ENCODE measurements around the gene LUM. TPM values are rescaled to one million over a fixed set of nuclear protein-coding genes. Genes with fewer than 3 reads are reported as not detected.

Gene LUM
- total RNA-seq, 1 donor from 2014 or later: 76.4 TPM

GRCh38 chr12:91140026-91140931 lies 29.0 kb upstream of the LUM start:
- no peak overlapping the region for H2AFZ ChIP-seq (ENCODE audit: low read depth, low read length)

GRCh38 chr12:91139286-91139685 lies 28.0 kb upstream of the LUM start:
- H3K4me2 ChIP-seq (ENCODE audit: low read length): no peak overlapping the region

More at GRCh38 chr12:91140026-91140931, 29.0 kb upstream of the LUM start:
- TF ChIP-seq CTCF (IDR thresholded peaks at IDR 0.05; ENCODE audit: insufficient read depth, low read depth, low read length) (no peak), EZH2 (IDR thresholded peaks at IDR 0.05; ENCODE audit: insufficient read depth, low read length) (no peak)
- peak overlapping the region; percentile 44 for H3K27ac ChIP-seq (ENCODE audit: low read depth, low read length)
- H3K9me3 ChIP-seq (ENCODE audit: insufficient read depth, low read depth, low read length): no peaks in the 10 kb centered on the region
- no peaks in the 10 kb centered on the region for H4K20me1 ChIP-seq (ENCODE audit: insufficient read depth, low read length)
- no peak overlapping the region for H3K4me3 ChIP-seq (ENCODE audit: insufficient read depth, low read depth, low read length)
- H3K27me3 ChIP-seq (ENCODE audit: insufficient read depth, low read length): no peaks in the 10 kb centered on the region
- peak; percentile 86 for FAIRE-seq
- peak; percentile 85 for DNase-seq (ENCODE audit: low read depth)
- no peaks in the 10 kb centered on the region for H3K36me3 ChIP-seq (ENCODE audit: insufficient read depth, low read length)
- Mint-ChIP-seq H3K27me3 (ENCODE audit: low read depth, unreplicated experiment) (no peaks in the 10 kb centered on the region), H3K36me3 (ENCODE audit: low read depth, unreplicated experiment) (no peaks in the 10 kb centered on the region), H3K27ac (ENCODE audit: unreplicated experiment) (peak overlapping the region; percentile 27), H3K9me3 (ENCODE audit: unreplicated experiment) (no peaks in the 10 kb centered on the region), H3K4me3 (ENCODE audit: unreplicated experiment) (no peak overlapping the region), H3K4me1 (ENCODE audit: low read depth, unreplicated experiment) (peaks cover 41% of the 10 kb centered on the region)
- H3K9ac ChIP-seq (ENCODE audit: low read length): no peak overlapping the region
- no peaks in the 10 kb centered on the region for H3K79me2 ChIP-seq (ENCODE audit: insufficient read depth, low read length)
- H3K4me2 ChIP-seq (ENCODE audit: low read length): peak overlapping the region; percentile 25
- peaks cover 18% of the 10 kb centered on the region for H3K4me1 ChIP-seq (ENCODE audit: insufficient read depth, low read length)

More at GRCh38 chr12:91139286-91139685, 28.0 kb upstream of the LUM start:
- H3K27ac Mint-ChIP-seq (ENCODE audit: unreplicated experiment): peak overlapping the region; percentile 5
- H3K36me3 Mint-ChIP-seq (ENCODE audit: low read depth, unreplicated experiment): no peaks in the 10 kb centered on the region
- H4K20me1 ChIP-seq (ENCODE audit: insufficient read depth, low read length): no peaks in the 10 kb centered on the region
- H3K4me3 Mint-ChIP-seq (ENCODE audit: unreplicated experiment): no peak overlapping the region
- no peak overlapping the region for H3K4me3 ChIP-seq (ENCODE audit: insufficient read depth, low read depth, low read length)
- no peaks in the 10 kb centered on the region for H3K79me2 ChIP-seq (ENCODE audit: insufficient read depth, low read length)
- no peak overlapping the region for H3K27ac ChIP-seq (ENCODE audit: low read depth, low read length)
- no peaks in the 10 kb centered on the region for H3K9me3 ChIP-seq (ENCODE audit: insufficient read depth, low read depth, low read length)
- no peaks in the 10 kb centered on the region for H3K27me3 Mint-ChIP-seq (ENCODE audit: low read depth, unreplicated experiment)
- peaks cover 41% of the 10 kb centered on the region for H3K4me1 Mint-ChIP-seq (ENCODE audit: low read depth, unreplicated experiment)
- no peak overlapping the region for H3K9ac ChIP-seq (ENCODE audit: low read length)
- H2AFZ ChIP-seq (ENCODE audit: low read depth, low read length): no peak overlapping the region
- TF ChIP-seq CTCF (IDR thresholded peaks at IDR 0.05; ENCODE audit: insufficient read depth, low read depth, low read length) (no peak), EZH2 (IDR thresholded peaks at IDR 0.05; ENCODE audit: insufficient read depth, low read length) (no peak)
- no peaks in the 10 kb centered on the region for H3K27me3 ChIP-seq (ENCODE audit: insufficient read depth, low read length)
- peaks cover 18% of the 10 kb centered on the region for H3K4me1 ChIP-seq (ENCODE audit: insufficient read depth, low read length)
- DNase-seq (ENCODE audit: low read depth) (no peak), FAIRE-seq (no peak)
- no peaks in the 10 kb centered on the region for H3K36me3 ChIP-seq (ENCODE audit: insufficient read depth, low read length)
- H3K9me3 Mint-ChIP-seq (ENCODE audit: unreplicated experiment): no peaks in the 10 kb centered on the region
